Measurements from ENCODE around the gene FAM161B. TPM values are rescaled to one million over a fixed set of nuclear protein-coding genes. Genes with fewer than 3 reads are reported as not detected.

FAM161B gene
- total and polyA plus RNA-seq, 2 of the 4 experiments (the other 2 are of a cell fraction) = 1.9 to 2.5 TPM

DNA sequence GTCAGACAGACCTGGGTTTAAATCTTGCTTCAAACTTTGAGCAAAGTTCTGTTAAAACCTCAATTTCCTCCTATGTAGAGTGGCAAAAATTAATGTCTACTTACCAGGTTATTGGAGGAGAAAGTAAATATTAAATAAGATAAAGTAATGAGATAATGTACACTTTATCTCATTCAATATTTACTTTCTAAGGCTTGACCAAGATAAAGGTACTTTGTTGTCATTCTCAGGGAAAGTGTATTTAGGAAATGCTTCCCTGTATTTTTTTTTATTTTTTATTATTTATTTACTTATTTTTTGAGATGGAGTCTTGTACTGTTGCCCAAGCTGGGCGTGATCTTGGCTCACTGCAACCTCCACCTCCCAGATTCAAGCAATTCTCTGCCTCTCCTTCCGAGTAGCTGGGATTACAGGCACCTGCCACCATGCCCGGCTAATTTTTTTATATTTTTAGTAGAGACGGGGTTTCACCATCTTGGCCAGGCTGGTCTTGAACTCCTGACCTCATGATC lies 4.7 kb downstream of the FAM161B start:
- H3K4ac ChIP-seq (ENCODE audit: low read depth, low read length) = no peak overlapping the region
- peaks cover 13% of the 10 kb centered on the region for H3K36me3 ChIP-seq (ENCODE audit: control insufficient read depth, insufficient read depth, low read length)
- no peak overlapping the region for H3K18ac ChIP-seq (ENCODE audit: low read depth, low read length)
- dilution Hi-C loops (cut with HindIII; ENCODE audit: low sequenced_read_pairs, unreplicated experiment) = no loop called here
- H4K91ac ChIP-seq (ENCODE audit: insufficient read depth, low read depth, low read length) = no peak overlapping the region
- H3K9ac ChIP-seq (ENCODE audit: low read depth, low read length) = no peak overlapping the region
- no peaks in the 10 kb centered on the region for H4K20me1 ChIP-seq (ENCODE audit: insufficient read depth, low read length)
- peaks cover 0 to under 1% of the 10 kb centered on the region in 2 experiments; a peak in 1 of 4 replicates for H3K79me1 ChIP-seq (ENCODE audit: low read depth in 1 of 2, low read length in 2 of 2)
- no peak overlapping the region for H2AK5ac ChIP-seq (ENCODE audit: low read depth, low read length)
- no peak for TF ChIP-seq MAFK (IDR thresholded peaks at IDR 0.05; ENCODE audit: low read depth, low read length)
- no peak for TF ChIP-seq RFX5 (IDR thresholded peaks at IDR 0.05; ENCODE audit: low read depth, low read length)
- TF ChIP-seq BHLHE40 (IDR thresholded peaks at IDR 0.05; ENCODE audit: low read depth, low read length) = no peak
- TF ChIP-seq, protein P1, sequence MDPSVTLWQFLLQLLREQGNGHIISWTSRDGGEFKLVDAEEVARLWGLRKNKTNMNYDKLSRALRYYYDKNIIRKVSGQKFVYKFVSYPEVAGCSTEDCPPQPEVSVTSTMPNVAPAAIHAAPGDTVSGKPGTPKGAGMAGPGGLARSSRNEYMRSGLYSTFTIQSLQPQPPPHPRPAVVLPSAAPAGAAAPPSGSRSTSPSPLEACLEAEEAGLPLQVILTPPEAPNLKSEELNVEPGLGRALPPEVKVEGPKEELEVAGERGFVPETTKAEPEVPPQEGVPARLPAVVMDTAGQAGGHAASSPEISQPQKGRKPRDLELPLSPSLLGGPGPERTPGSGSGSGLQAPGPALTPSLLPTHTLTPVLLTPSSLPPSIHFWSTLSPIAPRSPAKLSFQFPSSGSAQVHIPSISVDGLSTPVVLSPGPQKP (IDR thresholded peaks at IDR 0.05; ENCODE audit: borderline replicate concordance, low read depth, low read length) = no peak
- TF ChIP-seq, protein P2, sequence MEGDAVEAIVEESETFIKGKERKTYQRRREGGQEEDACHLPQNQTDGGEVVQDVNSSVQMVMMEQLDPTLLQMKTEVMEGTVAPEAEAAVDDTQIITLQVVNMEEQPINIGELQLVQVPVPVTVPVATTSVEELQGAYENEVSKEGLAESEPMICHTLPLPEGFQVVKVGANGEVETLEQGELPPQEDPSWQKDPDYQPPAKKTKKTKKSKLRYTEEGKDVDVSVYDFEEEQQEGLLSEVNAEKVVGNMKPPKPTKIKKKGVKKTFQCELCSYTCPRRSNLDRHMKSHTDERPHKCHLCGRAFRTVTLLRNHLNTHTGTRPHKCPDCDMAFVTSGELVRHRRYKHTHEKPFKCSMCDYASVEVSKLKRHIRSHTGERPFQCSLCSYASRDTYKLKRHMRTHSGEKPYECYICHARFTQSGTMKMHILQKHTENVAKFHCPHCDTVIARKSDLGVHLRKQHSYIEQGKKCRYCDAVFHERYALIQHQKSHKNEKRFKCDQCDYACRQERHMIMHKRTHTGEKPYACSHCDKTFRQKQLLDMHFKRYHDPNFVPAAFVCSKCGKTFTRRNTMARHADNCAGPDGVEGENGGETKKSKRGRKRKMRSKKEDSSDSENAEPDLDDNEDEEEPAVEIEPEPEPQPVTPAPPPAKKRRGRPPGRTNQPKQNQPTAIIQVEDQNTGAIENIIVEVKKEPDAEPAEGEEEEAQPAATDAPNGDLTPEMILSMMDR (conservative IDR thresholded peaks at IDR 0.05; ENCODE audit: low read depth, low read length) = no peak
- TF ChIP-seq NFE2L2 (IDR thresholded peaks at IDR 0.05; ENCODE audit: low read depth, low read length) = no peak
- no peak for TF ChIP-seq POLR2A (IDR thresholded peaks at IDR 0.05; ENCODE audit: low read depth, low read length)
- TF ChIP-seq CEBPB (IDR thresholded peaks at IDR 0.05; ENCODE audit: low read depth, low read length) = no peak
- no peak for TF ChIP-seq MAZ (IDR thresholded peaks at IDR 0.05; ENCODE audit: borderline replicate concordance, low read depth, low read length)
- no peak for TF ChIP-seq MXI1 (IDR thresholded peaks at IDR 0.05; ENCODE audit: borderline replicate concordance, low read depth, low read length)
- TF ChIP-seq FOS (IDR thresholded peaks at IDR 0.05; ENCODE audit: low read depth, low read length) = no peak
- TF ChIP-seq SMC3 (IDR thresholded peaks at IDR 0.05; ENCODE audit: low read depth, low read length) = no peak
- TF ChIP-seq USF2 (IDR thresholded peaks at IDR 0.05; ENCODE audit: low read depth, low read length) = no peak
- TF ChIP-seq RCOR1 (IDR thresholded peaks at IDR 0.05; ENCODE audit: insufficient replicate concordance, low read length) = no peak
- H4K8ac ChIP-seq (ENCODE audit: low read depth in 2 of 2, low read length in 2 of 2) = no peak overlapping the region
- H3K9me3 ChIP-seq (ENCODE audit: control insufficient read depth, insufficient read depth, low read length) = no peaks in the 10 kb centered on the region
- no peak for DNase-seq
- in situ Hi-C loops (cut with MboI; ENCODE audit: low sequenced_read_pairs) = no loop called here
- H2BK5ac ChIP-seq (ENCODE audit: low read depth, low read length, poor library complexity, severe bottlenecking) = no peak overlapping the region
- H3K9me1 ChIP-seq (ENCODE audit: insufficient read depth, low read length) = peaks cover 3% of the 10 kb centered on the region
- ATAC-seq (ENCODE audit: low read depth) = no peak
- H2AFZ ChIP-seq (replicated peaks; ENCODE audit: low read length, poor library complexity) = no peak overlapping the region
- CTCF ChIA-PET = no interaction called here
- no peak overlapping the region for H2BK120ac ChIP-seq (ENCODE audit: low read depth, low read length)
- WGBS, 2 experiments (ENCODE audit: extremely low coverage in 2 of 2, insufficient read length in 1 of 2) = no CpG with 5 or more reads among the region's 4 CpGs
- BruUV-seq (replicated peaks) = no TSS peak
- no peak overlapping the region for H3K56ac ChIP-seq (ENCODE audit: extremely low read depth, insufficient read depth, low read length)
- H2BK15ac ChIP-seq (ENCODE audit: low read depth, low read length) = no peak overlapping the region
- POLR2A ChIA-PET (ENCODE audit: unreplicated experiment) = no interaction called here
- no peak overlapping the region for H3K14ac ChIP-seq (replicated peaks; ENCODE audit: low read depth, low read length)
- no peak overlapping the region for H3K27ac ChIP-seq (ENCODE audit: insufficient read depth, low read length)
- H3K4me3 ChIP-seq (ENCODE audit: insufficient read depth, low read depth, low read length) = no peak overlapping the region
- no peaks in the 10 kb centered on the region for H3K27me3 ChIP-seq (ENCODE audit: control insufficient read depth, insufficient read depth, low read length)
- no peak overlapping the region for H2AK9ac ChIP-seq (replicated peaks; ENCODE audit: low read depth, low read length, poor library complexity)
- H4K5ac ChIP-seq (ENCODE audit: low read depth, low read length) = no peak overlapping the region
- no peak overlapping the region for H3K23ac ChIP-seq (ENCODE audit: low read depth, low read length)
- H2BK20ac ChIP-seq (ENCODE audit: low read depth, low read length) = no peak overlapping the region
- intact Hi-C loops (cut with micrococcal nuclease) = no loop called here
- H3K4me2 ChIP-seq (ENCODE audit: low read depth, low read length) = no peak overlapping the region
- peaks cover 8% of the 10 kb centered on the region for H3K4me1 ChIP-seq (ENCODE audit: control insufficient read depth, insufficient read depth, low read length)

Measured in IMR-90 (cell line).